HepG2 (cell line): ENCODE results near the gene PEMT. TPM values are rescaled to one million over a fixed set of nuclear protein-coding genes. Genes with fewer than 3 reads are reported as not detected.
A peak's percentile ranks its signal among the peaks of the same experiment; 100 is the strongest.

Source experiments
- CENPX ChIP-seq: sonication (generic); formaldehyde crosslinking; IDR thresholded peaks from 2 replicates; pipeline ENCODE4 v1.9.0; 2021; ENCODE audit warnings: mild to moderate bottlenecking, missing genetic modification reagents, moderate library complexity
- FIP1L1 ChIP-seq: fragments of 200-400 bp; formaldehyde crosslinking; IDR thresholded peaks from 2 replicates; pipeline ENCODE4 v1.6.1; 2018; ENCODE audit warnings: low read depth, mild to moderate bottlenecking, low read length, moderate library complexity, borderline replicate concordance; ENCODE audit not compliant: insufficient read depth
- FOSL1 ChIP-seq: sonication (generic); formaldehyde crosslinking; IDR thresholded peaks from 2 replicates; pipeline ENCODE4 v1.9.0; 2021; ENCODE audit warnings: missing genetic modification reagents, borderline replicate concordance
- FOXM1 ChIP-seq: sonication (generic); formaldehyde crosslinking; IDR thresholded peaks from 2 replicates; pipeline ENCODE4 v1.5.0; 2020; ENCODE audit warnings: missing genetic modification reagents
- FOXO1 ChIP-seq: sonication (generic); formaldehyde crosslinking; IDR thresholded peaks from 2 replicates; pipeline ENCODE4 v1.4.0; 2020; ENCODE audit warnings: missing genetic modification reagents
- GATA4 ChIP-seq: sonication (generic); IDR thresholded peaks from 2 replicates; pipeline ENCODE4 v1.6.1; 2016; ENCODE audit warnings: antibody characterized with exemption, low read depth, borderline replicate concordance
- HNF4A ChIP-seq: sonication (generic); formaldehyde crosslinking; IDR thresholded peaks from 2 replicates; pipeline ENCODE4 v1.4.0; 2020; ENCODE audit warnings: missing genetic modification reagents
- KMT2B ChIP-seq: IDR thresholded peaks from 2 replicates; pipeline ENCODE4 v1.6.1; 2016; ENCODE audit warnings: missing genetic modification reagents, missing compliant biosample characterization
- MIXL1 ChIP-seq: IDR thresholded peaks from 2 replicates; pipeline ENCODE4 v1.6.1; 2016
- SSRP1 ChIP-seq: IDR thresholded peaks from 2 replicates; pipeline ENCODE4 v1.6.1; 2016; ENCODE audit warnings: control low read depth
- U2AF2 ChIP-seq: fragments of 200-400 bp; formaldehyde crosslinking; IDR thresholded peaks from 2 replicates; pipeline ENCODE4 v1.6.1; 2017; ENCODE audit warnings: low read depth, mild to moderate bottlenecking, low read length
- ZBTB1 ChIP-seq: sonication (generic); formaldehyde crosslinking; IDR thresholded peaks from 2 replicates; pipeline ENCODE4 v1.4.0; 2020; ENCODE audit warnings: missing genetic modification reagents, borderline replicate concordance
- ZNF232 ChIP-seq: sonication (generic); formaldehyde crosslinking; IDR thresholded peaks from 2 replicates; pipeline ENCODE4 v1.4.0; 2020; ENCODE audit warnings: missing genetic modification reagents, borderline replicate concordance
- ZNF468 ChIP-seq: sonication (generic); formaldehyde crosslinking; IDR thresholded peaks from 2 replicates; pipeline ENCODE4 v1.8.0; 2022; ENCODE audit warnings: mild to moderate bottlenecking, moderate library complexity, missing genetic modification reagents
- ZNF768 ChIP-seq: sonication (generic); formaldehyde crosslinking; IDR thresholded peaks from 2 replicates; pipeline ENCODE4 v1.4.0; 2020; ENCODE audit warnings: missing genetic modification reagents
- ZSCAN21 ChIP-seq: sonication (generic); formaldehyde crosslinking; IDR thresholded peaks from 2 replicates; pipeline ENCODE4 v1.8.0; 2022; ENCODE audit warnings: mild to moderate bottlenecking, missing genetic modification reagents, moderate library complexity, borderline replicate concordance
- ZSCAN9 ChIP-seq: IDR thresholded peaks from 2 replicates; pipeline ENCODE4 v1.6.1; 2016; ENCODE audit warnings: borderline replicate concordance
- polyA plus RNA-seq, 8 experiments: library from polyadenylated mRNA; depleted of rRNA in 3 of 8; stranded (reverse) in 7 of 8; unstranded in 1 of 8; fragments of >200 nt; fragmentation: Illumina TruSeq in 4 of 8; extraction: Trizol in 4 of 8; gene quantifications; 2 replicates each; pipeline versions ENCODE4 v1.2.1 to v1.2.3, GENCODE V29; 2011 to 2016; ENCODE audit warnings: low read depth in 4 of 8, missing spikeins in 1 of 8, mixed read lengths in 1 of 8; ENCODE audit not compliant: insufficient read depth in 1 of 8
- total RNA-seq, 5 experiments: library from RNA; depleted of rRNA; stranded (reverse); fragments of >200 nt; fragmentation: Illumina TruSeq; extraction: Trizol; gene quantifications; 2 replicates each; pipeline ENCODE4 v1.2.3, GENCODE V29; 2016; ENCODE audit warnings: low read depth in 1 of 5
- TF ChIP-seq, protein P1 (sequence below): IDR thresholded peaks from 2 replicates; pipeline ENCODE4 v1.6.1; 2018; ENCODE audit warnings: missing genetic modification reagents, mild to moderate bottlenecking, missing compliant biosample characterization
- TF ChIP-seq, protein P2 (sequence below): sonication (generic); formaldehyde crosslinking; IDR thresholded peaks from 2 replicates; pipeline ENCODE4 v1.8.0; 2022; ENCODE audit warnings: mild to moderate bottlenecking, missing genetic modification reagents, moderate library complexity
- TF ChIP-seq, protein P3 (sequence below): sonication (generic); formaldehyde crosslinking; IDR thresholded peaks from 2 replicates; pipeline ENCODE4 v1.8.1; 2023; ENCODE audit warnings: mild to moderate bottlenecking, missing genetic modification reagents, borderline replicate concordance
- TF ChIP-seq, protein P4 (sequence below): sonication (generic); formaldehyde crosslinking; IDR thresholded peaks from 2 replicates; pipeline ENCODE4 v1.9.0; 2021; ENCODE audit warnings: missing genetic modification reagents, borderline replicate concordance
- TF ChIP-seq, protein P5 (sequence below): sonication (generic); formaldehyde crosslinking; conservative IDR thresholded peaks from 2 replicates; pipeline ENCODE4 v1.5.0; 2020; ENCODE audit warnings: missing genetic modification reagents
- TF ChIP-seq, protein P6 (sequence below): sonication (generic); formaldehyde crosslinking; IDR thresholded peaks from 2 replicates; pipeline ENCODE4 v1.5.1; 2020; ENCODE audit warnings: missing genetic modification reagents, mild to moderate bottlenecking, borderline replicate concordance

PEMT gene
- total and polyA plus RNA-seq, 2 of the 13 experiments (the other 11 are each of a cell fraction or from before 2014, with no cell fraction given) = 31.7 to 43.6 TPM

DNA sequence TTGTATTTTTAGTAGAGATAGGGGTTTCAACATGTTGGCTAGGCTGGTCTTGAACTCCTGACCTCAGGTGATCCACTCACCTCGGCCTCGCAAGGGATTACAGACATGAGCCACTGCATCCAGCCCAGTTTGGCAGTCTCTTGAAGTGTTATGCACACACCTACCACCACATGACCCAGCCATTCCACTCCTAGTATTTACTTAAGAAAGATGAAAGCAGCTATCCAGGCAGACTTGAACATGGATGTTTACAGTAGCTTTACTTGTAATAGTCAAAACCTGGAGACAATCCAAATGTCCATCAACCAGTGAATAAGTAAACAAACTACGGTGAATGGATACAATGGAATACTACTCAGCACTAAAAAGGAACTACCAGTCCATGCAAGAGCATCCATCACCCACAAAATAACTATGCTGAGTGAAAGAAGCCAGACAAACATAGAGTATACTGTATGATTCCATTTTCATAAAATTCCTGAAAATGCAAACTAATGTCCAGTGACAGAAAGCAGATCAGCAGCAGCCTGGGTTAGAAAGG, 57.5 kb downstream of the PEMT start (continued):
- no peak for TF ChIP-seq FIP1L1
- TF ChIP-seq U2AF2 = no peak
- TF ChIP-seq, protein P1, sequence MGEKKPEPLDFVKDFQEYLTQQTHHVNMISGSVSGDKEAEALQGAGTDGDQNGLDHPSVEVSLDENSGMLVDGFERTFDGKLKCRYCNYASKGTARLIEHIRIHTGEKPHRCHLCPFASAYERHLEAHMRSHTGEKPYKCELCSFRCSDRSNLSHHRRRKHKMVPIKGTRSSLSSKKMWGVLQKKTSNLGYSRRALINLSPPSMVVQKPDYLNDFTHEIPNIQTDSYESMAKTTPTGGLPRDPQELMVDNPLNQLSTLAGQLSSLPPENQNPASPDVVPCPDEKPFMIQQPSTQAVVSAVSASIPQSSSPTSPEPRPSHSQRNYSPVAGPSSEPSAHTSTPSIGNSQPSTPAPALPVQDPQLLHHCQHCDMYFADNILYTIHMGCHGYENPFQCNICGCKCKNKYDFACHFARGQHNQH = peak; percentile 96
- TF ChIP-seq, protein P2, sequence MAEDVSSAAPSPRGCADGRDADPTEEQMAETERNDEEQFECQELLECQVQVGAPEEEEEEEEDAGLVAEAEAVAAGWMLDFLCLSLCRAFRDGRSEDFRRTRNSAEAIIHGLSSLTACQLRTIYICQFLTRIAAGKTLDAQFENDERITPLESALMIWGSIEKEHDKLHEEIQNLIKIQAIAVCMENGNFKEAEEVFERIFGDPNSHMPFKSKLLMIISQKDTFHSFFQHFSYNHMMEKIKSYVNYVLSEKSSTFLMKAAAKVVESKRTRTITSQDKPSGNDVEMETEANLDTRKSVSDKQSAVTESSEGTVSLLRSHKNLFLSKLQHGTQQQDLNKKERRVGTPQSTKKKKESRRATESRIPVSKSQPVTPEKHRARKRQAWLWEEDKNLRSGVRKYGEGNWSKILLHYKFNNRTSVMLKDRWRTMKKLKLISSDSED (CRISPR knock-in tag) = no peak
- no peak for TF ChIP-seq FOSL1 (CRISPR knock-in tag)
- TF ChIP-seq HNF4A (CRISPR knock-in tag) = peak; percentile 90
- TF ChIP-seq KMT2B = 0 out of 2 replicates have a peak, but pooled peaks have one; percentile 30
- peak; percentile 92 for TF ChIP-seq FOXO1 (CRISPR knock-in tag)
- TF ChIP-seq, protein P3, sequence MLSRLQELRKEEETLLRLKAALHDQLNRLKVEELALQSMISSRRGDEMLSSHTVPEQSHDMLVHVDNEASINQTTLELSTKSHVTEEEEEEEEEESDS = no peak
- TF ChIP-seq, protein P4, sequence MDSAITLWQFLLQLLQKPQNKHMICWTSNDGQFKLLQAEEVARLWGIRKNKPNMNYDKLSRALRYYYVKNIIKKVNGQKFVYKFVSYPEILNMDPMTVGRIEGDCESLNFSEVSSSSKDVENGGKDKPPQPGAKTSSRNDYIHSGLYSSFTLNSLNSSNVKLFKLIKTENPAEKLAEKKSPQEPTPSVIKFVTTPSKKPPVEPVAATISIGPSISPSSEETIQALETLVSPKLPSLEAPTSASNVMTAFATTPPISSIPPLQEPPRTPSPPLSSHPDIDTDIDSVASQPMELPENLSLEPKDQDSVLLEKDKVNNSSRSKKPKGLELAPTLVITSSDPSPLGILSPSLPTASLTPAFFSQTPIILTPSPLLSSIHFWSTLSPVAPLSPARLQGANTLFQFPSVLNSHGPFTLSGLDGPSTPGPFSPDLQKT = no peak
- peak; percentile 53; the same call in 1 of the 2 replicates for TF ChIP-seq GATA4
- TF ChIP-seq FOXM1 (CRISPR knock-in tag) = no peak
- peak; percentile 97 for TF ChIP-seq MIXL1 (CRISPR knock-in tag)
- TF ChIP-seq, protein P5, sequence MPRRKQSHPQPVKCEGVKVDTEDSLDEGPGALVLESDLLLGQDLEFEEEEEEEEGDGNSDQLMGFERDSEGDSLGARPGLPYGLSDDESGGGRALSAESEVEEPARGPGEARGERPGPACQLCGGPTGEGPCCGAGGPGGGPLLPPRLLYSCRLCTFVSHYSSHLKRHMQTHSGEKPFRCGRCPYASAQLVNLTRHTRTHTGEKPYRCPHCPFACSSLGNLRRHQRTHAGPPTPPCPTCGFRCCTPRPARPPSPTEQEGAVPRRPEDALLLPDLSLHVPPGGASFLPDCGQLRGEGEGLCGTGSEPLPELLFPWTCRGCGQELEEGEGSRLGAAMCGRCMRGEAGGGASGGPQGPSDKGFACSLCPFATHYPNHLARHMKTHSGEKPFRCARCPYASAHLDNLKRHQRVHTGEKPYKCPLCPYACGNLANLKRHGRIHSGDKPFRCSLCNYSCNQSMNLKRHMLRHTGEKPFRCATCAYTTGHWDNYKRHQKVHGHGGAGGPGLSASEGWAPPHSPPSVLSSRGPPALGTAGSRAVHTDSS (CRISPR knock-in tag) = no peak
- TF ChIP-seq CENPX (CRISPR knock-in tag) = no peak
- no peak; the same call in 1 of the 2 replicates for TF ChIP-seq SSRP1 (CRISPR knock-in tag)
- TF ChIP-seq ZSCAN21 (CRISPR knock-in tag) = 0 out of 2 replicates have a peak, but pooled peaks have one; percentile 60
- TF ChIP-seq ZSCAN9 (CRISPR knock-in tag) = peak; percentile 94
- TF ChIP-seq, protein P6, sequence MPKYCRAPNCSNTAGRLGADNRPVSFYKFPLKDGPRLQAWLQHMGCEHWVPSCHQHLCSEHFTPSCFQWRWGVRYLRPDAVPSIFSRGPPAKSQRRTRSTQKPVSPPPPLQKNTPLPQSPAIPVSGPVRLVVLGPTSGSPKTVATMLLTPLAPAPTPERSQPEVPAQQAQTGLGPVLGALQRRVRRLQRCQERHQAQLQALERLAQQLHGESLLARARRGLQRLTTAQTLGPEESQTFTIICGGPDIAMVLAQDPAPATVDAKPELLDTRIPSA (CRISPR knock-in tag) = no peak
- TF ChIP-seq ZNF232 (CRISPR knock-in tag) = peak; percentile 80; the same call in 1 of the 2 replicates
- TF ChIP-seq ZNF768 (CRISPR knock-in tag) = no peak
- TF ChIP-seq ZNF468 = no peak
- TF ChIP-seq ZBTB1 (CRISPR knock-in tag) = no peak
